SW480 (cell line): ENCODE data around the gene TUT7.
"Not testable (repeated sequence)": the region's sequence is repeated elsewhere in the genome, so short reads cannot be mapped to it uniquely, and the experiment has no call there.

Source experiments
- DNase-seq: peaks from one replicate; pipeline ENCODE4 v3.0.0-alpha.2; 2016; ENCODE audit warnings: low spot score

Gene TUT7

DNA sequence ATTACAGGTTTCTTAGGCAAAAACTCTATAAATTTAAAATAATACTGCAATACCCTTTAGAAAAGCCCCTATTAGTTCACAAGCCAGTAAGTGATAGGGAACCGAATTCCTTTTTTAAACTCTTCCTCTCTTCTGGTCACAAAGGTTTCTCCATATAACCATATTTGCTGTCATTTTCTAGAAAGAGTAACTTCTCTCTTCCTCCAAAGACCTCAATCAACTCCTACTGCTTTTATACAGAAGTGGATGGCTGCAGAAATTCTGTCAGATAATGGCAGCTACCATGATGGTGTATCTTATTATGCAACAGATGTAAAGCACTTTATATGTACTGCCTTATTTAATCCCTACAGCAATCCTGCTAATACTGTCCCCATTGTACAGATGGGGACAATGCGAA lies 6.2 kb downstream of the TUT7 start:
- DNase-seq: no peak

DNA sequence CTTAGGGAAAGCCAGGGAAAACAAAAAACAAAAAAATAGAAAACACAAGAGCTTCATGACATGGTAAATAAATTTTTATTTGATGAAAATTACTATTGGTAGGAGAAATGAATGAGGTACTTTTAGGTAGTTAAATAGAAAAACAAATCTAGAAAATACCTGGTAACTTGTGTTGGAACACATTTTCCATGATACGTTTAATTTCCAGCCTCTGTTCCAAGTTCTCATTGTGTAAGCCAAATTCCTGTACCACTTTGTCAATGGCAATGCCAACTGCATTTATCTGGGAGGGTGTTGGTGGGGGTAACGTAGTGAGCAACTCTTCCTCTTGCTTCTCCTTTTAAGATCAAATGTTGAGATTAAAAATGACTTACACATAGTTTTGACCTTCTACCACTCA lies 9.4 kb downstream of the TUT7 start:
- DNase-seq: no peak

DNA sequence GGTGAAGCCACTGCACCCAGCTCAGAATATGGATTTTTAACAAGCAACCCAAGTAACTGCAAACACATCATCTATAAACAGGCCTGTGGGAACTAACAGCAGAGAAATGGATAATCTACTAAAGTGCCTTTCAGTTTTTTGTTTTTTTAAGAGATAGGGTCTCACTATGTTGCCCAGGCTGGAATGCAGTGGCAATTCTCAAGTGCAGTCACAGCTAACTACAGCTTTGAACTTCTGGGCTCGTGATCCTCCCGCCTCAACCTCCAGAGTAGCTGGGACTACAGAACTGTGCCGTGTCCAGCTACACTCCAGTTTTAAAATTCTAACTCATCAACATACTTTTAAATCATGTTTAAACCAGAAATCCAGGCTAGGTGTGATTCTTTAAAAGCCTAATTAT lies 11.9 kb downstream of the TUT7 start:
- DNase-seq: no peak

DNA sequence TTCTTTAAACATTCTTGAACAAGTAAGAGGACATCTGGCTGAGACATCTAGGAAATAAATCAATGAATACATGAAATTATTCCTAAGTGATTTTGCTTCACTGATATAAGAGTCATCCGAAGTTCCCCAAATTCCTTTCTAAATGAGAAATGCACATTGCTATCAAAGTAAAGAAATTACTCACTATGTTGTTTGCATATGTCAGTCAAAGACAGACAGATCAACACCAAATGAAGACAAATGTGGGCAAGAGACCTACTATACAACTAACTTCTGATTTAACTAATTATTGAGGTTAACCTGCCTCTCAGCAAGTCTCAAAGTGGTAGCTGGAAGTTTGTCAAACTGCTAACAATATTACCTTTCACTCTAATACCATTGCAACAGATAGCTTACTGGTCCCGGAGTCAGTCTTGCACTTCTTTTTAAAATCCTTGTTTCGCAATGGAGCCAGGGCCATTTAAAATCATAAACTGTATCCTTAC lies 13.2 kb downstream of the TUT7 start:
- DNase-seq: no peak

DNA sequence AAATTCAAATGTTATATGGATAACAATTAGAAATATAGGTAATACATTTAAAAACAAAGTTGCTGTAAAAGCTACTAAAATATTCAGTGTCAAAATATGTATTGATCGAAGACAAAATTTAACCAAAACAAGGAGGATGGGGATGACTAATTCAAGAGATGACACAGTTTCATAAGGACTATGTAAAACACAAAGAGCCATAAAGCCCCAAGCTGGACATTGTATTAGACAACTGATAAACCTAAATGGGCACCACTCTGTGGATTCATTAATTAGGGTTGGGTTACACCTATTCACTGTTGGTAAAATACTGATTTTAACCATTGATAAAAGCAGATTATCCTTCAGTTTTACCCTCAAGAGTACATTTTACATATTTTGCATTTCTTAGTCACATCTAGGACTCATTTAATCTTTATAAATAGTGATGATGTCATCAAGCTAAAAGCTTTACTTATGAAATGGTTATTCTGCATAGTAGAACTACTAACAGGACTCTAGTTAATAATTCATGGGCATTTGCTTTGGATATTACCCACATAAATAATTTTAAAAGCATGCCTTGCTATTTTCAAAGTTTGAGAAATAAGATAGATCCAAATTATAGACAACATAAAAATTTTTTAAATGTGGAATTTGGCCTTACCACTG lies 13.7 kb downstream of the TUT7 start:
- DNase-seq: no peak

DNA sequence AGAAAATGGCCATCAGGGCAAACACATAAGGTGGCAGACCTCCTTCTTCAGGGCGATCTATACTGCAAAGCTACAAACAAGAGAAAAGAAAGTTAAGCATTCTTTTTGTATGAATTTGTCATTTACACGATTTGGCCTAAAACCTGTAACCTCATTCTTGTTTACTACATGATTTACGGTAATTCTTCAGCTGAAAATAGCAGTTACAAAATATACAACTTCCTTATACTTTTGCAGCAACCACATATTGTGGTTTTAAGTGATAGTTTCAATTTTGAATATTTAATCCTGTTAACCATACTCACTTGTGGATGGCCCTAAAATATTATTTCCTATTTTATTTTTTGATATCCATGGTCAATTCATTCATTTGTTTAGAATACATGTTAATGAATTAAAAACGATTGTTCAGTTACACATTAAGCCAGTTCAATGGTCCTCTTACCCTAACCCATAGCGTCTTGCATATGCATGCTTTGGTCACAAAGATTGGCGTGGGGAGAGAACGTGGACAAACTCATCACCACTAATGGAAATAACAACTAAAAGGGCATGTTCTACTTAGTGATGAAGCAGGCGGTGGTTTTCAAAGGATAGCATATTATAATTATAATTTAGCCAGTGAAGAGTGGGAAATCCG lies 16.6 kb downstream of the TUT7 start:
- no peak for DNase-seq

DNA sequence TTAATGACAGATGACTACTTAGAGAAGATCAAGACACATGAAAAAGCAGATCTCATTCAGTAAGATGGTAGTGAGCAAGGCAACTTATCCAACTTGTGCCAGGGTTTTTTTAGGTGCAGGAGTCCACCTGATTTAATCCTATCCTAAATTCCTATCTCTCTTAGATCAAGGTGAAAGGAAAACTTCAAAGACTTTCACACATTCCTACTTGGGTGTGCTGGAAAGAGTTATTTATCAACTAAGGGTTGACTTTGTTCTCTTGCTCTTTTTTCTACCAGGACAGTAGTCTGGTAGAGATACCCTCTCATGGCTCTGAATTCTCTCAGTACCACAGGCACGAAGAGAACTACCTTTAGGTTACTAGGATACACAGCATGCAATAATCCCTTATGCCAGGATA lies 18.2 kb downstream of the TUT7 start:
- peak; percentile 9 for DNase-seq

DNA sequence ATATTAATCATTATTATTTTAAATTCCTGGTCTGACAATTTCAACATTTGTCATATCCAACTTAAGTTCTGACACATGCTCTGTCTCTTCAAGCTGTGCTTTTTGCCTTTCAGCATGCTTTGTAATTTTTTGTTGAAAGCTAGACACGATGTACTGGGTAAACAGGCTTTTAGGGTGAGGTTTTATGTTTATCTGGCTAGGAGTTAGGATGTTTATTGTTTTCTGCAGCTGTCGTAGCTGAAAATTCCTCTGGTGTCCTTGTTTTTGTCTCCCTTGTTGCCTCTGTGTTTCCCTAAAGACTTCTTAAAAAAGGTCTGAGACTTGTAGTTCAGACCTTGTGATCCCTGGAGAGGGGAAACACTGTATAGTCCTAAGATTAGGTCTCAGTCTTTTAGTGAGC lies 20.6 kb downstream of the TUT7 start:
- DNase-seq: no peak

DNA sequence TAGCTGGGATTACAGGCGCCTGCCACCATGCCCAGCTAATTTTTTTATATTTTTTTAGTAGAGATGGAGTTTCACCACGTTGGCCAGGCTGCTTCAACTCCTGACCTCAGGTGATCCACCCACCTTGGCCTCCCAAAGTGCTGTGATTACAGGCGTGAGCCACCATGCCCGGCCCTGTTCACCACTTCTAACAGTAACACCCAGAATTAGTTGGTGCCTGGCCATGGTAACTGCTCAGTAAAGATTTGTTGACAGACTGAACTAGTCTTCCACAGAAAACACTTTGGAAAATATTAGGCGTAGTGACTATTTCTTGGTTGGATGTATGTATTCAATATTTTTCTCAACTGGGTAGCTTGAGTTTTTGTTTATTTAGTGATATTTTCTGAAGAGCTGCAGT lies 24.0 kb downstream of the TUT7 start:
- DNase-seq: no peak

DNA sequence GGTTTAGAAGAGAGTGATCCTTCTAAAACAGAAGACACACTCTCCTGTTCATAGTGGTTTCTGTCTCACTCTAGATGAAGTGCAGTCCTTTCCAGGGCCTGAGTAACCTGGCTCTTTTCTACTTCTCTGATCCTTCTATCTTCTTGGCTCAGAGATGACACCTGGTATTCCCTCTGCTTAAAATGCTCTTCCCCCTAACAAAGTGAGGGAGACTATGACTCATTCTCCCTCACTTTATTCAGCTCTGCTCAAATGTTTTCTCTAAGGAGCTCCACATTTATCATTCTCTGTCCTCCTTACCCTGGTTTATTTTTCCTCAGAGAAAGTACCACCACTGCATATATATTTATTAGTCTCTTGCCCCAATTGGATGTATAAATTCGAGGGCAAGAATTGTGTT lies 24.6 kb downstream of the TUT7 start:
- DNase-seq: no peak

DNA sequence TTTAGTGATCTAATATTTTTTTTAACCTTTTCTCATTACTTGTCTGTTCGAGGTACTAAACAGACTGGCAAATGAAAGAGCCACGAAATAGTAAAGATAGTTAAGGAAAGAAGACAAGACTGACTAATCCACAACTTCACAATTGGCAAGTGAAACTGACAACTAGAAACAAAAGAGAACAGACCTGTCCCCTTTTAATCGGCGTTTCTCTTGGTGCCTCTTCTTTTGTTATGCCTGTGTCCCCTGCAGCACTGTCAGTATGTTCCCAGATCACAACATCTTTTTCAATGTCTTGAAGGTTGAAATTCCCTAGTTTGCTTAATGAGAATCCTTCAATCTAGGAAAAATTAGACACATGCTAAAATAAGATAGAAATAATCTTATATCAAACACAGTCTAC lies 26.1 kb downstream of the TUT7 start:
- DNase-seq: no peak

DNA sequence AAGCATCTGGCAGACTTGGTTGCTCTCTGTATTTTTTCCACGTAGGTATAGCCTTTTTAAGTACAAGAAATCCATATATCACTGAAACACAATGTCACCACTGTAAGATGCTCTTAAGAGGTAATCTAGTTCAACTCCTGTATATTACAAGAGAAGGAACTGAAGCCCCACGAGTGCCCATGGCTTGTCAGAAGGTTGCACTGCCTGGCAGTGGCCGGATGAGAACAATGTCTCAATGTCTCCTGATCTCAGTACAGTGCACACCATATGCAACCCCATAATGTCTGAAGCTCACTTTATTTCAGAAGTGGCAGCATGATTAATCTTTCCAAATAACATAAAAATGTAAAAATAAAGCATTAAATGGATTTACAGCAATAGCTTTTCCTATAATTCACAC lies 27.7 kb downstream of the TUT7 start:
- no peak for DNase-seq

DNA sequence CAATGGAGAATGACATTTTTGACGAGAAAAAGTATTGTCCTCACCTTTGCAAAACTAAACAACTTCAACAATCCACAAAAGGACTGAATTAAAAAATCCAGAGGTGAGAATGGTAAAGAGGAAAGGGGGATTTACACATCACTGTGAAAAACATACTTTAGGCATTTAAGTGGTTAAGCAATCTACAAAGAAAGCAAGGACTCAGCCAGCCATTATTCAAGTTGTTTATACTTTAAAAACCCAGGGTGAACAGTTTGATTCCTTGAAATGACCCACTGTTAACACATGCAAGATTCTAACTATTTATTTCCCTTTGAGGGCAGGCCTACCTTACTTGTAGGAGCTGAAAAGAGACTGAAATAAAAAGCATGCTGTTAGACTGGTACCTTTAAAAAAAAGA lies 29.3 kb downstream of the TUT7 start:
- DNase-seq: no peak

DNA sequence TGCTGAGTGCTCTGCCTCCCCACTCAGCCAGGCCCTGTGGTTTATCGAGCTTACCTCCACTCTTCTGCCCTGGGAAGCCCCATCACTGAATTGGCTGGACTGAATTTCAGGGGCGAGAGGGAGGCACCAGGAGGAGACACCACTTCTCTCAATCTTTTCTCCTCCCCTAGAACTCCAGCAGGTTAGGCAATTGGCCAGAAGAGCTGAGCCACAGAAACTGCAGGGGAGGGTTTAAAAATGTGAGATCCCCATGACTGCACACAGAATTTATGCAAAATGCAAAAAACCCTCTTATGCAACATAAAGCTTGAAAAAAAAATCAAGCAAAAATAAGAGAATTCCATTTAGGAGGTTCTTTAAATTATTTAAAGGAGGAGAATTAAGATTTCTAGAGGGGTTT lies 29.9 kb downstream of the TUT7 start:
- no peak for DNase-seq

DNA sequence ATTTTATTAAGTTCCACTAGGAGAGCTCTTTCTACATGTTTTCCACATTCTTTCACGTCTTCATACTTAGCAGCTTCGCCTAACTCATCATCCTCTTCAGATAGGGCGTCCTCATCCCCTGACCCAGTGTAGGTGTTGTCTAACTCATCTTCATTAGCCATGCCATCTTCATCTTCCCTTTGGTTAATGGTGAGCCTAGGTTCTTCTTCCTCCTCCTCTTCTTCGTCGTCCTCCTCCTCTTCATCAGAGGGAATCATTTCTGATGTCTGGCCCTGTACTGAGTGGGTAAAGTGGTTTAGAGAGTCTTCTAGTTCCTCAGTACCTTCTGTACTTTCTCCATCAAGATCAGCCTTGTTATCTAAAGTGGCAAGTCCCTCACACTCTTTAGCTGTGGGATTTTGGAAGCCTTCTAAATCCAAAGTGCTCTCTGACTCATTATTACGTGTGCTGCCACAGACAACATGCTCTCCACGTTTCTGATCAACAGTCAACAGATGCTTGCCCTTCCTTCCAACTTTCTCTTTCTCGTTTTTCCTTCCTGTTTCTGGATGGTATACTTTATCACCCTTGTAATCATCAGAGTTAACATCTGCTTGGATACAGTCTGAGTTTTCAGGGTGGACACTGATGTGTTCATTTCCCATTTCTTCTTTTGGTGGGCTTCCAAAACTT lies 31.1 kb downstream of the TUT7 start:
- no peak for DNase-seq

DNA sequence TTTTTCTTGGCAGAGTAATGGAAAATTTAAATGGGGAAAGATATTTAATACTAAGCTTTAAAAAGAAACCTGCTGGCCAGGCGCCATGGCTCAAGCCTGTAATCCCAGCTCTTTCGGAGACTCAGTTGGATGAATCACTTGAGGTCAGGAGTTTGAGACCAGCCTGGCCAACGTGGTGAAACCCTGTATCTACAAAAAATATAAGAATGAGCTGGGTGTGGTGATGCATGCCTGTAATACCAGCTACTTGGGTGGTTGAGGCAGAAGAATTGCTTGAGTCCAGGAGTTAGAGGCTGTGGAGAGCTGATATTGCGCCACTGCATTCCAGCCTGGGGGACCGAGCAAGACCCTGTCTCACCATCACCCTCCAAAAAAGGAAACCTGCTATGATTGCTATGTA lies 32.8 kb downstream of the TUT7 start:
- no peak for DNase-seq

DNA sequence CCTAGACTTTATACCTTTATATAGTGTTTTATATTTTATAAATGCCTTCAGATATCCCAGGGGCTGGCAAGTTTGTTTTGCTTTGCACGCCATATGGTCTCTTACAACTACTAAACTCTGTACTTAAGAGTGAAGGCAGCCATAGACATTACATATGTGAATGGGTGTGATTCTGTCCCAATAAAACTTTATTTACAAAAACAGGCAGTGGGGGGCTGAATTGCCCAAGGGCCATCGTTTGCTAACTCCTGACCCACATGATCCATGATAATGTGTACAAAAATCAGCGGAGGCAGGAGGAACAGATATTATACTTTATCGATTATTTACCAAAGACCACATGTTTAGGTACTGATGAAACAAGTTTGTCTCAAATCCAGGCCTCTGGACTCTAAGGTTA lies 36.0 kb downstream of the TUT7 start:
- no peak for DNase-seq

DNA sequence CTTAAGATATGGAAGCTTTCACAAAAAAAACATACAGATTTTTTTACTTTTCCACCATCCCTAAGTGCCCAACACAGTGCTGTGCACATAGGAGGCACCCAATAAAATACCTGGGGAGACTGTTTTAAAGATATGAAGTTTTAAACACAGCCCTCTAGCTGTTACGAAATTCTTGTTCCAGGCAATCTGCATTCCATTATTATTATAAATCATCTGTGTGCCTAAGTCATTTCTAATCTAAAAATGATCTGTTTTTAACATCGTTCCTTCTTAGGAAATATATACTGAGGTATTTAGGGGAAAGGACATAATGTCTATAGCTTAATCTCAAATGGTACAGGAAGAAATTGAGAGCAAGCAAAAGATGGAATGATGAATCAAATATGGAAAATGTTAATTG lies 39.1 kb downstream of the TUT7 start:
- no peak for DNase-seq

DNA sequence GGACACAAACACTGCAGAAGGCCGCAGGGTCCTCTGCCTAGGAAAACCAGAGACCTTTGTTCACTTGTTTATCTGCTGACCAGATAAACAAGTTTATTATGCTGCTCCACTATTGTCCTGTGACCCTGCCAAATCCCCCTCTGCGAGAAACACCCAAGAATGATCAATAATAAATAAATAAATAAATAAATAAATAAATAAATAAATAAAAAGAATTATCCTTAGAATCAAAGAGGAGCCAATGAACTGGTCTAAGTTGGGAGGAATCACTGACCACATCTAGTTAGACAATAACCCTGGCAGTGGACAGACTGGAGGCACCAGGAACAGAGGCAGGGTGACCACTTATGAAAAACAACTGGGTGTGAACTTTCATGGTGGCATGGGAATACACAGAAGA lies 41.3 kb downstream of the TUT7 start:
- DNase-seq: not testable (repeated sequence)

DNA sequence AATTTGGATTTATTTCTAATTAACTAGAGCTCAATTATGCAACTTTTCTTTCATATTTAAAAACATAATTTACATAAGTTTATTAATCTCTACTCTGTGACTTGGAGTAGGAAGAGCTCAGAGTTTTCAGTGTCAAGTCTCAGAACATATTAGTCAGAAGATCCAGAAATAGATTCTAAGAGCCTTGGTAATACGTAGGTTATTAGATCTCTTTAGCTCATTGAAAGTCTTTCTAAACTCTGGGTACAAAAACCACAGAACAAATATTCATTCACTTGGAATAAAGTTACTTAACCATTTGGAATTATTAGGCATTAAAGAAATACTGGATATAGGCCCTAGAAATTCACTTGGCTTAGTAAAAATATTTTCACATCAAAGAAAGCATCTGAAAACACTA lies 45.5 kb downstream of the TUT7 start:
- no peak for DNase-seq

DNA sequence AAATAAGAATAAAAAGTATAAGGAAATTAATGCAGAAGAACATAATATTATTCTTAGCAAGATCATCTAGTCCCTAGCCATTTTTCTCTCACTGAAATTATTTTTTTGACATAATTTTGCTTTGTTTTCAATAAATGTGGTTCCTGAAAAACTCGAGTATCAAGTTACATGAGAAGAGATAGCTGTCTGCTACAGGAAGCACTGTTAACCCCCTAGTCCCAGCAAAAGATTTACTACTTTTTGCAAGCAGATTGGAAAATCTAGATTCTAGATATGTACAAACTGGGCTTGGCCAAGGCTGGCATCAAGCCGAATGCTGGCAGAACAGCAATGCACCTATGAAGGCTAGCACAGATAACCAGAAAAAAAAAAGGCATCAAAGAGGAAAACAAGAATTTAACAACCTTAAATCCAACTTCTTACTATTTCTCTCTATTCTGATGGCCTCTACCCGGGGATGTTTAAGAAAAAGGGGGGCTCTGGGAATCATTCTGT lies 49.9 kb downstream of the TUT7 start:
- DNase-seq: no peak

DNA sequence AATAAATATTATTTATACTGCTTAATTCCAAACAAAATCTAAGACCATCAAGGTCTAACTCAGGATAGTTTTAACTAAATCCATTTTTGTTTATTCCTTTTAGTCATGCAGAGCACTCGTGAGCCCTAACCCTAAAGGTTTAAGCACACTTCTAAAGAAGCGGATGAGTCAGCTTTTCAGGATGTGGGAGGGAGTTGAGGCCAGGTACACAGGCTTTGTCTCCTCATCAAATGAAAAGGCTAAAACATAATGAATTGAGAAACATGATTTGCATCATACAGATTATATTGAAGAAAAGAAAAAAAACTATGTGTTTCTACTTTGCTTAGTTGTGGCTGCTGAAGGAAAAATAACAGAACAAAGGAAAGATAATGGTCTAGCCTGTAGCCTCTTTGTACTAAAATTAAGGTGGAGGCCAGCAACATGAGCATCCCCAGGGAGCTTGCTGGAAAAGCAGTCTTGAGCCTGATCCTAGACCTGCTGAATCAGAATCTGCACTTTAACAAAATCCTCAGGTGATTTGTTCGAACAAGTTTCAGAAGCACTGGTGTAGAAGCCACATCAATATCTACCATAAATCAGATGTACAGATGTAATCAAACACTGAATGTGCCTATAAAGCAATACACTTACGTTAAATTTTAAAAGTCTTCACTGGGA lies 50.8 kb downstream of the TUT7 start:
- DNase-seq: peak; percentile 11

DNA sequence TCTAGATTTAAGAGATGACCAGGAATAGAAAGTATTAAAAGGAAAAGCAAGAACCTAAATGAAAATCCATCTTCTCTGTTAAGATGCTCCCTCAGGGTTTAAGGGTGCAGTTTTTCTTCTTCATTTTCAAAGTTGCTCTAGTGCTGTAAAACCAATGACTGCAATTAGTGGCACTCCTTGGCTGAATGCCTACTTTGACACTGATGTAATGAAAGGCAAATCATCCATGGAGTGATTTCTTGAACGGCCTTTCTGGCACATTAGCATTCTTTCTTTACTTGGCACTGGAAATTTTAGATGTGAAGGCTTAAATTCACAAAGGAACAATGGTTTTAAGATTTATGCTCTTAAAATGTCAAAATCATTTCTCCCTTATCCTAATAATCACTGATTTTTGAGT lies 52.5 kb downstream of the TUT7 start:
- DNase-seq: no peak
